ENCODE results near the gene ARHGAP26.

The ARHGAP26 gene

GRCh38 chr5:143177263-143177983, 407.2 kb downstream of the ARHGAP26 start:
- DNase-seq, result no peak

GRCh38 chr5:143179126-143179740, 409.1 kb downstream of the ARHGAP26 start:
- DNase-seq, result no peak

GRCh38 chr5:143180751-143181150, 410.6 kb downstream of the ARHGAP26 start:
- no peak for DNase-seq

- no peak for DNase-seq
These were observed 411.0 kb downstream of the ARHGAP26 start for GRCh38 chr5:143181173-143181572.

- no peak for DNase-seq
These were observed 411.9 kb downstream of the ARHGAP26 start for GRCh38 chr5:143182106-143182505.

- peak; percentile 68 to 71 for DNase-seq
These were observed 413.0 kb downstream of the ARHGAP26 start for GRCh38 chr5:143182901-143183820.

GRCh38 chr5:143183989-143184388, 413.8 kb downstream of the ARHGAP26 start:
- no peak for DNase-seq

GRCh38 chr5:143186623-143187022, 416.4 kb downstream of the ARHGAP26 start:
- no peak for DNase-seq

GRCh38 chr5:143187495-143187894, 417.3 kb downstream of the ARHGAP26 start:
- no peak for DNase-seq

GRCh38 chr5:143188083-143188482, 417.9 kb downstream of the ARHGAP26 start:
- no peak for DNase-seq

- DNase-seq, result no peak
These were observed 418.5 kb downstream of the ARHGAP26 start for GRCh38 chr5:143188692-143189091.

GRCh38 chr5:143190260-143190810, 420.2 kb downstream of the ARHGAP26 start:
- DNase-seq, result no peak

- DNase-seq, result no peak
These were observed 421.5 kb downstream of the ARHGAP26 start for GRCh38 chr5:143191720-143192119.

- no peak for DNase-seq
These were observed 422.2 kb downstream of the ARHGAP26 start for GRCh38 chr5:143192191-143192900.

- DNase-seq, result no peak
These were observed 424.0 kb downstream of the ARHGAP26 start for GRCh38 chr5:143194206-143194605.

- no peak for DNase-seq
These were observed 424.5 kb downstream of the ARHGAP26 start for GRCh38 chr5:143194713-143195112.

- DNase-seq, result no peak
These were observed 425.3 kb downstream of the ARHGAP26 start for GRCh38 chr5:143195491-143195890.

GRCh38 chr5:143196601-143197259, 426.6 kb downstream of the ARHGAP26 start:
- no peak for DNase-seq

GRCh38 chr5:143197260-143197656, 427.1 kb downstream of the ARHGAP26 start:
- DNase-seq, result no peak

- no peak for DNase-seq
These were observed 428.2 kb downstream of the ARHGAP26 start for GRCh38 chr5:143198332-143198731.

- DNase-seq, result no peak
These were observed 429.0 kb downstream of the ARHGAP26 start for GRCh38 chr5:143199161-143199560.

GRCh38 chr5:143199843-143200242, 429.7 kb downstream of the ARHGAP26 start:
- DNase-seq, result no peak
